ENCODE results near the gene ABCF1. TPM values are rescaled to one million over a fixed set of nuclear protein-coding genes. Genes with fewer than 3 reads are reported as not detected.

The ABCF1 gene
- total RNA-seq, 3 donors from 2014 or later (not counting 1 experiment from before 2014, with no cell fraction given), result 91.4 to 138 (median 138) TPM

GRCh38 chr6:30611856-30612194 lies 40.6 kb downstream of the ABCF1 start:
- no CpG with 5 or more reads among the region's 2 CpGs for WGBS (ENCODE audit: insufficient coverage)
- Mint-ChIP-seq H3K9me3 (no peaks in the 10 kb centered on the region), H3K27me3 (ENCODE audit: low read depth in 2 of 2) (no peaks in the 10 kb centered on the region), H3K27ac (peak overlapping the region; percentile 96 to 100), H3K36me3 (peaks cover 29% of the 10 kb centered on the region), H3K4me1 (peaks cover 57 to 75% of the 10 kb centered on the region in 2 donors), H3K4me3 (peak overlapping the region; percentile 21)
- Histone ChIP-seq H3K36me3 (ENCODE audit: control insufficient read depth, insufficient read depth, low read length) (peaks cover 42% of the 10 kb centered on the region), H3K4me3 (ENCODE audit: low read length) (no peak overlapping the region), H3K9me3 (ENCODE audit: control insufficient read depth, insufficient read depth, low read length) (no peaks in the 10 kb centered on the region), H3K4me1 (ENCODE audit: control insufficient read depth, insufficient read depth, low read length) (peaks cover 12% of the 10 kb centered on the region), H3K27ac (ENCODE audit: low read length) (no peak overlapping the region), H3K27me3 (ENCODE audit: control insufficient read depth, insufficient read depth, low read length) (no peaks in the 10 kb centered on the region)
- DNase-seq (no peak), ATAC-seq (no peak)
- intact Hi-C loops (cut with micrococcal nuclease), result loop anchor here (10.0 kb wide), 1 partner anchor 743 kb away; the partner anchor contains the start of gene HLA-B
- TF ChIP-seq, protein P1, sequence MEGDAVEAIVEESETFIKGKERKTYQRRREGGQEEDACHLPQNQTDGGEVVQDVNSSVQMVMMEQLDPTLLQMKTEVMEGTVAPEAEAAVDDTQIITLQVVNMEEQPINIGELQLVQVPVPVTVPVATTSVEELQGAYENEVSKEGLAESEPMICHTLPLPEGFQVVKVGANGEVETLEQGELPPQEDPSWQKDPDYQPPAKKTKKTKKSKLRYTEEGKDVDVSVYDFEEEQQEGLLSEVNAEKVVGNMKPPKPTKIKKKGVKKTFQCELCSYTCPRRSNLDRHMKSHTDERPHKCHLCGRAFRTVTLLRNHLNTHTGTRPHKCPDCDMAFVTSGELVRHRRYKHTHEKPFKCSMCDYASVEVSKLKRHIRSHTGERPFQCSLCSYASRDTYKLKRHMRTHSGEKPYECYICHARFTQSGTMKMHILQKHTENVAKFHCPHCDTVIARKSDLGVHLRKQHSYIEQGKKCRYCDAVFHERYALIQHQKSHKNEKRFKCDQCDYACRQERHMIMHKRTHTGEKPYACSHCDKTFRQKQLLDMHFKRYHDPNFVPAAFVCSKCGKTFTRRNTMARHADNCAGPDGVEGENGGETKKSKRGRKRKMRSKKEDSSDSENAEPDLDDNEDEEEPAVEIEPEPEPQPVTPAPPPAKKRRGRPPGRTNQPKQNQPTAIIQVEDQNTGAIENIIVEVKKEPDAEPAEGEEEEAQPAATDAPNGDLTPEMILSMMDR (IDR thresholded peaks at IDR 0.05), result no peak

DNA sequence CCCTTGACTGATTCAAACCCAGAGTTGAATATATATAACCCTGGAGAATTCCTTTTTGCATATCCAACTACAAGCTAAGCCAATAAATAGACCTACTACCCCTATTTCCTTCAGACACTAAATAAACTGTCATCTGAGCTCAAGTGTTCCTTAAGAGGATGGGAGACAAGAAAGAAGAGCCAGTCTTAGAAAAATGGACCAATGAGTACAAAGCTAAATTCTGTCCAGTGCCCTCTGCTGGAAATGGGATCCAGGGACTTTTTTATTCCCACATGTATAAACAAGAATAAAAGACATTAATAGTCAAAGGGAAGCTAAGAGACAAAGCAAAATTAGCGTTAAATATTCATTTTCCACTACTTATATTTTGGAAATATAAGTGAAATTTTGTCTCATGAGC lies 41.0 kb downstream of the ABCF1 start:
- Histone ChIP-seq H3K27me3 (ENCODE audit: control insufficient read depth, insufficient read depth, low read length) (no peaks in the 10 kb centered on the region), H3K9me3 (ENCODE audit: control insufficient read depth, insufficient read depth, low read length) (no peaks in the 10 kb centered on the region), H3K4me3 (ENCODE audit: low read length) (no peak overlapping the region), H3K4me1 (ENCODE audit: control insufficient read depth, insufficient read depth, low read length) (peaks cover 12% of the 10 kb centered on the region), H3K36me3 (ENCODE audit: control insufficient read depth, insufficient read depth, low read length) (peaks cover 40% of the 10 kb centered on the region), H3K27ac (ENCODE audit: low read length) (no peak overlapping the region)
- peaks cover 0 to 3% of the 10 kb centered on the region in 2 donors for H3K27me3 Mint-ChIP-seq (ENCODE audit: low read depth in 2 of 2)
- DNase-seq (peak in 1 of 2 donors; percentile 24), ATAC-seq (no peak)
- H3K27ac Mint-ChIP-seq, result peak overlapping the region; percentile 96 to 100
- TF ChIP-seq, protein P1 (IDR thresholded peaks at IDR 0.05), result no peak
- intact Hi-C loops (cut with micrococcal nuclease), result loop anchor here (10.0 kb wide), 1 partner anchor 743 kb away; the partner anchor contains the start of gene HLA-B
- H3K4me1 Mint-ChIP-seq, result peaks cover 61 to 79% of the 10 kb centered on the region in 2 donors
- no peaks in the 10 kb centered on the region for H3K9me3 Mint-ChIP-seq
- no CpG with 5 or more reads among the region's 1 CpG for WGBS (ENCODE audit: insufficient coverage)
- peaks cover 30% of the 10 kb centered on the region for H3K36me3 Mint-ChIP-seq
- no peak overlapping the region for H3K4me3 Mint-ChIP-seq

DNA sequence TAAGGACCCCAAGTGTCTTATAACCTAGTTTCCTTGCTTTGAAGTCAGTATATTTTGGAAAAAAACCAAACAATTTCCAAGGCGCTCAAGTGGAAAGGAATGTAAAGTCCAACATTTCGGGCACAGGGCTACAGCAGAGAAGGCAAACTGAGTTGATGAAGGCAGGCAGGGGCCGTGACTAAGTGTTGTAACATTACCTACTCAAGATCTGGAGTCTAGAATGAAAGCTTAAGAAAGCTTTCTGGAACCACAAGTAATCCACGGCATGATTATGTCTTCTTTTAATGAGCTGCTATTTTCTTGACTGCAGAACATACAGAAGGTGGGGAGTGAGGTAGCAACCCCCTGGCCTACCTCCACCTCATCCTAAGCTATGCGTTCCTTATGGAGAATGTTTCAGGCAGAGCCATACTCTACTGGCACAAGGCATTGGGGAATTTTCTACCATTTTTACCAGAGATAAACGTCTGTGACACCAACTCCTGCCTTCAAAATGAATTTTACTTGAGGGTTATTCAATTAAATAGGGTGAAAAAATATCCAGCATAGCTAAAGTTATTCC lies 41.5 kb downstream of the ABCF1 start:
- H3K27ac ChIP-seq (ENCODE audit: low read length), result peak overlapping the region; percentile 99
- peaks cover 0 to 5% of the 10 kb centered on the region in 2 donors for H3K27me3 Mint-ChIP-seq (ENCODE audit: low read depth in 2 of 2)
- H3K36me3 ChIP-seq (ENCODE audit: control insufficient read depth, insufficient read depth, low read length), result peaks cover 35% of the 10 kb centered on the region
- DNase-seq (peak in 1 of 2 donors; percentile 9), ATAC-seq (no peak)
- no peak overlapping the region for H3K4me3 Mint-ChIP-seq
- H3K27me3 ChIP-seq (ENCODE audit: control insufficient read depth, insufficient read depth, low read length), result no peaks in the 10 kb centered on the region
- H3K4me1 Mint-ChIP-seq, result peaks cover 61 to 75% of the 10 kb centered on the region in 2 donors
- peaks cover 27% of the 10 kb centered on the region for H3K36me3 Mint-ChIP-seq
- intact Hi-C loops (cut with micrococcal nuclease), result loop anchor here (10.0 kb wide), 1 partner anchor 742 kb away; the partner anchor contains the start of gene HLA-B
- H3K4me1 ChIP-seq (ENCODE audit: control insufficient read depth, insufficient read depth, low read length), result peaks cover 12% of the 10 kb centered on the region
- H3K9me3 ChIP-seq (ENCODE audit: control insufficient read depth, insufficient read depth, low read length), result no peaks in the 10 kb centered on the region
- TF ChIP-seq, protein P1 (IDR thresholded peaks at IDR 0.05), result no peak
- no peaks in the 10 kb centered on the region for H3K9me3 Mint-ChIP-seq
- no peak overlapping the region for H3K4me3 ChIP-seq (ENCODE audit: low read length)
- peak overlapping the region; percentile 96 to 100 for H3K27ac Mint-ChIP-seq
- 79% methylated on average over 5 of the region's 6 CpGs for WGBS (ENCODE audit: insufficient coverage)
